Thoracic aorta (tissue), 2 donors: ENCODE results near the gene TRMT44. TPM values are rescaled to one million over a fixed set of nuclear protein-coding genes. Genes with fewer than 3 reads are reported as not detected.

Experiments
- ATAC-seq: fragments of 150-250 bp; one replicate; pipeline ENCODE4 v1.8.0; 2017; ENCODE audit warnings: low read depth; ENCODE audit not compliant: insufficient number of reproducible peaks, low FRiP score
- DNase-seq: peaks from one replicate; pipeline ENCODE4 v3.0.0-alpha.2; 2020; ENCODE audit warnings: low spot score
- H3K27ac ChIP-seq, 2 donors: fragments of 200-600 bp; sonication (generic); 1 replicate in 1 of 2; 2 replicates in 1 of 2; pipeline ENCODE4 v1.5.1; 2016; ENCODE audit warnings: mild to moderate bottlenecking in 2 of 2, moderate library complexity in 2 of 2
- H3K27me3 ChIP-seq: fragments of 200-600 bp; sonication (generic); replicated peaks from 2 replicates; pipeline ENCODE4 v1.6.0; 2016; ENCODE audit warnings: mild to moderate bottlenecking; ENCODE audit not compliant: insufficient read depth
- H3K36me3 ChIP-seq: fragments of 200-600 bp; sonication (generic); one replicate; pipeline ENCODE4 v1.5.1; 2016
- H3K4me1 ChIP-seq, 2 donors: fragments of 200-600 bp; sonication (generic); 1 replicate in 1 of 2; 2 replicates in 1 of 2; pipeline versions ENCODE4 v1.5.1 to v1.6.0; 2016; ENCODE audit warnings: low read depth in 2 of 2, mild to moderate bottlenecking in 1 of 2; ENCODE audit not compliant: control insufficient read depth in 1 of 2
- H3K4me3 ChIP-seq: fragments of 200-600 bp; sonication (generic); 2 replicates; pipeline ENCODE4 v1.5.1; 2016; ENCODE audit warnings: mild to moderate bottlenecking
- H3K9me3 ChIP-seq: fragments of 200-600 bp; sonication (generic); 2 replicates; pipeline ENCODE4 v1.5.1; 2016
- CTCF ChIP-seq: fragments of 200-600 bp; sonication (generic); IDR thresholded peaks from one replicate; pipeline ENCODE4 v1.5.1; 2019; ENCODE audit warnings: antibody characterized with exemption
- total RNA-seq, 2 donors: library from RNA; depleted of rRNA; stranded (reverse); fragments of >200 nt; gene quantifications; one replicate each; pipeline versions ENCODE4 v1.1.0 to v1.2.3, GENCODE V29; 2016

TRMT44 gene
- total RNA-seq = 10 to 100 TPM; 19.8 to 30.5 TPM

GRCh38 chr4:8440492-8441311 lies at the start of gene TRMT44, which contains the start of gene ACOX3:
Gene TRMT44 (plus strand): TSS chr4:8440777. CDS start chr4:8440823, 46 bp downstream.
Gene ACOX3 (minus strand): TSS chr4:8440723. CDS start chr4:8416521, 24,202 bp downstream.
- peak within 1 kb of the TSS; percentile 87 for H3K4me3 ChIP-seq
- ATAC-seq = peak; percentile 98
- H3K27me3 ChIP-seq = no peaks in the 10 kb centered on the region
- H3K36me3 ChIP-seq = no peaks in the 10 kb centered on the region
- DNase-seq = peak; percentile 73
- H3K27ac ChIP-seq = peak within 1 kb of the TSS; percentile 97
- no peak for TF ChIP-seq CTCF
- peaks cover 23 to 66% of the 10 kb centered on the region in 2 donors for H3K4me1 ChIP-seq
- H3K9me3 ChIP-seq = no peaks in the 10 kb centered on the region

- H3K9me3 ChIP-seq = no peaks in the 10 kb centered on the region
- H3K27me3 ChIP-seq = no peaks in the 10 kb centered on the region
- no peak overlapping the region for H3K27ac ChIP-seq
- no peak for ATAC-seq
- peaks cover 43% of the 10 kb centered on the region for H3K36me3 ChIP-seq
- no peak overlapping the region for H3K4me3 ChIP-seq
- peaks cover 26 to 35% of the 10 kb centered on the region in 2 donors for H3K4me1 ChIP-seq
- no peak for TF ChIP-seq CTCF
- DNase-seq = no peak
These were observed 49.5 kb upstream of the TRMT44 start for GRCh38 chr4:8391071-8391470.

- Histone ChIP-seq H3K4me1 (peaks cover 26 to 35% of the 10 kb centered on the region in 2 donors), H3K36me3 (peaks cover 43% of the 10 kb centered on the region)
These were observed 48.6 kb upstream of the TRMT44 start for GRCh38 chr4:8391972-8392371.

GRCh38 chr4:8392591-8393190 lies 47.9 kb upstream of the TRMT44 start:
- no peaks in the 10 kb centered on the region for H3K27me3 ChIP-seq
- H3K9me3 ChIP-seq = no peaks in the 10 kb centered on the region
- no peak for TF ChIP-seq CTCF
- DNase-seq (no peak), ATAC-seq (no peak)
- H3K27ac ChIP-seq = peak overlapping the region; percentile 54 to 76
- peaks cover 36% of the 10 kb centered on the region for H3K36me3 ChIP-seq
- H3K4me3 ChIP-seq = no peak overlapping the region
- H3K4me1 ChIP-seq = peaks cover 26 to 35% of the 10 kb centered on the region in 2 donors

More at GRCh38 chr4:8391972-8392371, 48.6 kb upstream of the TRMT44 start:
- H3K27me3 ChIP-seq = no peaks in the 10 kb centered on the region
- H3K27ac ChIP-seq = peak overlapping the region in 1 of 2 donors; percentile 76
- no peaks in the 10 kb centered on the region for H3K9me3 ChIP-seq
- TF ChIP-seq CTCF = no peak
- H3K4me3 ChIP-seq = no peak overlapping the region
- no peak for DNase-seq
- no peak for ATAC-seq

GRCh38 chr4:8393593-8394038 lies 47.0 kb upstream of the TRMT44 start:
- no peaks in the 10 kb centered on the region for H3K27me3 ChIP-seq
- DNase-seq (peak; percentile 69), ATAC-seq (peak; percentile 95)
- H3K36me3 ChIP-seq = peaks cover 27% of the 10 kb centered on the region
- H3K4me3 ChIP-seq = peak overlapping the region; percentile 18
- TF ChIP-seq CTCF = peak; percentile 13
- peak overlapping the region; percentile 62 to 76 for H3K27ac ChIP-seq
- H3K4me1 ChIP-seq = peaks cover 26 to 35% of the 10 kb centered on the region in 2 donors
- no peaks in the 10 kb centered on the region for H3K9me3 ChIP-seq
